Mesendoderm (in vitro differentiated cells): ENCODE results near the gene ENO1.

Experiments used
- DNase-seq: peaks from one replicate; pipeline ENCODE4 v3.0.0; 2013
- H2AK5ac ChIP-seq: 2 replicates; pipeline ENCODE4 v1.6.1; 2013; ENCODE audit warnings: low read length, inconsistent platforms
- H2BK120ac ChIP-seq: 2 replicates; pipeline ENCODE4 v1.6.1; 2013; ENCODE audit warnings: low read depth, mild to moderate bottlenecking, low read length, moderate library complexity, mixed read lengths
- H2BK15ac ChIP-seq: replicated peaks from 2 replicates; pipeline ENCODE4 v1.6.1; 2013; ENCODE audit warnings: low read depth, mild to moderate bottlenecking, moderate library complexity
- H2BK5ac ChIP-seq: 2 replicates; pipeline ENCODE4 v1.6.1; 2013; ENCODE audit warnings: low read length, inconsistent platforms
- H3K18ac ChIP-seq: 2 replicates; pipeline ENCODE4 v1.6.1; 2013; ENCODE audit warnings: mild to moderate bottlenecking, low read length, mixed read lengths
- H3K23ac ChIP-seq: one replicate; pipeline ENCODE4 v1.6.1; 2013; ENCODE audit warnings: low read length
- H3K27ac ChIP-seq: 2 replicates; pipeline ENCODE4 v1.5.1; 2013; ENCODE audit warnings: low read depth, mild to moderate bottlenecking, inconsistent platforms, low read length, moderate library complexity
- H3K27me3 ChIP-seq: 2 replicates; pipeline ENCODE4 v1.6.1; 2013; ENCODE audit warnings: low read length, control low read depth, mild to moderate bottlenecking, inconsistent platforms; ENCODE audit not compliant: insufficient read depth, poor library complexity
- H3K36me3 ChIP-seq: 2 replicates; pipeline ENCODE4 v1.6.1; 2013; ENCODE audit warnings: low read length, inconsistent platforms; ENCODE audit not compliant: control insufficient read depth, insufficient read depth
- H3K4ac ChIP-seq: one replicate; pipeline ENCODE4 v1.6.1; 2013; ENCODE audit warnings: low read depth, mild to moderate bottlenecking, low read length, moderate library complexity
- H3K4me1 ChIP-seq: 2 replicates; pipeline ENCODE4 v1.6.1; 2013; ENCODE audit warnings: low read depth, low read length, inconsistent platforms; ENCODE audit not compliant: control insufficient read depth
- H3K4me2 ChIP-seq: 2 replicates; pipeline ENCODE4 v1.6.1; 2013; ENCODE audit warnings: low read length
- H3K4me3 ChIP-seq: 2 replicates; pipeline ENCODE4 v1.5.1; 2013; ENCODE audit warnings: mild to moderate bottlenecking, low read length
- H3K56ac ChIP-seq: one replicate; pipeline ENCODE4 v1.6.1; 2013; ENCODE audit warnings: low read length
- H3K79me1 ChIP-seq: 2 replicates; pipeline ENCODE4 v1.6.1; 2013; ENCODE audit warnings: low read length, inconsistent platforms
- H3K79me2 ChIP-seq: 2 replicates; pipeline ENCODE4 v1.6.1; 2013; ENCODE audit warnings: mild to moderate bottlenecking, low read length; ENCODE audit not compliant: control insufficient read depth, insufficient read depth
- H3K9ac ChIP-seq: 2 replicates; pipeline ENCODE4 v1.6.1; 2013; ENCODE audit warnings: low read length, inconsistent platforms
- H4K5ac ChIP-seq: one replicate; pipeline ENCODE4 v1.6.1; 2013; ENCODE audit warnings: low read length
- H4K8ac ChIP-seq: one replicate; pipeline ENCODE4 v1.6.1; 2013; ENCODE audit warnings: low read depth, mild to moderate bottlenecking, control low read depth, low read length, moderate library complexity
- WGBS: extraction: QIAGEN DNeasy Blood & Tissue Kit; methylation state at CpG from one replicate; pipeline ENCODE4 v1.1.7; 2013; ENCODE audit warnings: low lambda C conversion rate, missing lambda C conversion rate; ENCODE audit not compliant: insufficient coverage; ENCODE audit errors: extremely low coverage; 5-methylcytosine and 5-hydroxymethylcytosine counted together

ENO1 gene

DNA sequence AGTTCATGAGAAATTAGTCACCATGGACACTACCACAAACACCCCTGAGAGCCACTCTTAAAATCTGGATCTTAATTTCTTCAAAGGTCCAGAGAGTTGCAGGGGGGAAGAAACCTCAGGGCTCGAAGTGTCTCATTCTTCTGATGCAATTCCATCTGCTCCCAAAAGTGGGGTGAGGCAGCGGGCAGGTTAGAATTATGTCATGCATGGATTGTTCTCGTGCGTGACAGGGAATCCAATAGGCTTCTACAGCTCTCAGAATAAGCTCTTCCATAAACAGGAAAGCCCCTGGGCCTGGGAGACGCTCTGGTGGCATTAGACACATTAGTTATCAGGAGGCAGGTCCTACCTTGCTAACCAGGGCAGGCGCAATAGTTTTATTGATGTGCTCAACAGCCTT, 8.4 kb downstream of the ENO1 start:
- H3K4me3 ChIP-seq = no peak overlapping the region
- no peak overlapping the region for H2BK120ac ChIP-seq
- H3K36me3 ChIP-seq = peaks cover 62% of the 10 kb centered on the region
- no peak overlapping the region for H3K4ac ChIP-seq
- H3K18ac ChIP-seq = no peak overlapping the region
- H4K5ac ChIP-seq = no peak overlapping the region
- no CpG with 5 or more reads among the region's 6 CpGs for WGBS
- peaks cover 55% of the 10 kb centered on the region for H3K79me2 ChIP-seq
- no peak overlapping the region for H3K4me2 ChIP-seq
- H3K79me1 ChIP-seq = peaks cover 40% of the 10 kb centered on the region
- no peaks in the 10 kb centered on the region for H3K27me3 ChIP-seq
- no peak overlapping the region for H2BK15ac ChIP-seq
- H3K23ac ChIP-seq = no peak overlapping the region
- no peak overlapping the region for H4K8ac ChIP-seq
- no peak overlapping the region for H3K56ac ChIP-seq
- no peak overlapping the region for H3K27ac ChIP-seq
- DNase-seq = no peak
- H3K4me1 ChIP-seq = peaks cover 14% of the 10 kb centered on the region
- H2AK5ac ChIP-seq = no peak overlapping the region
- H2BK5ac ChIP-seq = no peak overlapping the region
- H3K9ac ChIP-seq = no peak overlapping the region

DNA sequence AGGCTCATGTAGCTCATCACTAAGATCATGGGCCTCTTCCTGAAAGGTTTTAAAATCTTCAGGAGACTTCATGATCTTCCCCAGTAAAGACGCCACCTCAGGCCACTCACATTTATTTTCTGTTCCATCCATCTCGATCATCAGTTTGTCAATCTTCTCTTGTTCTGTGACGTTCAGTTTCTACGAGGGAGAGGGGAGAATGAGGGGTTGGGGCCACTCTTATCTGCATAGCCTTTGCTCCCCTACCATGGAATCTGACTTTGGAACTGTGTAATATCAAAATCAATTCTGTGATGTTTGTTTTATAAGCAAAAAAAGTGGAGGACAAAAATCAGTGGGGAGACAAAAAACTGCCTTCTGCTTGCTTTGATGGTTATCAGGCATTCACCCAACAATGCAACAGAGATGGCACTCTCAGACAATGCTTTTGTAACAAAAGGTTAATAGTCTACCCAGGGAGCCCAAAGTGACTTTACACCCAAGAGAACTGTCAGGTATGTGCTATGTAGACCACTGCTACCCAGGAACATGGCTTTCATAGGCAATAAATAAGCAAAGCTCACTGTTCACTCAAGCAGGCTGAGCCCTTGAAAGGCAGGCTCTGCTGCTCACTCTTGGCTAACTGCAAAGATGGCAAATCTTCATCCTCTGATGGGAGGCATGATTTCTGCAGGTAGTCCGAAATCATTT, 10.5 kb downstream of the ENO1 start:
- Histone ChIP-seq H3K18ac (no peak overlapping the region), H3K4ac (no peak overlapping the region), H3K4me1 (peaks cover 8% of the 10 kb centered on the region), H3K27ac (no peak overlapping the region), H3K4me3 (no peak overlapping the region), H3K23ac (no peak overlapping the region), H3K79me2 (peaks cover 37% of the 10 kb centered on the region), H3K56ac (no peak overlapping the region), H4K8ac (no peak overlapping the region), H2AK5ac (no peak overlapping the region), H4K5ac (no peak overlapping the region), H2BK15ac (no peak overlapping the region), H3K4me2 (no peak overlapping the region), H2BK5ac (no peak overlapping the region), H3K27me3 (no peaks in the 10 kb centered on the region), H3K79me1 (peaks cover 43% of the 10 kb centered on the region), H3K36me3 (peaks cover 75% of the 10 kb centered on the region), H3K9ac (no peak overlapping the region), H2BK120ac (no peak overlapping the region)
- DNase-seq = no peak
- WGBS = no CpG with 5 or more reads among the region's 5 CpGs

DNA sequence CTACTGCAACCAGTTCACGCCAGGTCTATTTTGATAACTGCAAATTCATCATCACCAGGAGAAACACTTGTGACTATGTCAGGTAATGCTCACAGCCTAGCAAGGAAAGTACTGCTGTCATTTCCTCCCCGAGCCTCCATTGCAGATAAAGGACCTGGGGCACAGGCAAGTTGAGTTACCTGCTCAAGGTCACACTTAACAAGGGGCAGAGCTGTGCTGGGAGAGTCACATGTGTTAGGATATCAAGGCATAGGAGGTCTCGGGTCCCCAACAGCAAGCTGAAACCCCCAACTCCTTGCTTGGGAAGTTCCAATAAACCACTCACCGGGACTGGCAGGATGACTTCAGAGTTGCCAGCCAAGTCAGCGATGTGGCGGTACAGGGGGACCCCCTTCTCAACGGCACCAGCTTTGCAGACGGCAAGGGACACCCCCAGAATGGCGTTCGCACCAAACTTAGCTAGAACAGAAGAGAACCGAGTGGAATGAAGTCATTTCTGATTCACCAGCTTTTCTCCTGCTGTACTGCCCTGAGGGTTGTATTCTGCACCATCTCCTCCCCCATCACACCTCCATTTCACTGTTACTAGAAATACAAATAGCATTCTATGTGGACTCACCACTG, 11.6 kb downstream of the ENO1 start:
- H3K18ac ChIP-seq = no peak overlapping the region
- no peak overlapping the region for H2BK15ac ChIP-seq
- no peak overlapping the region for H4K5ac ChIP-seq
- no peak overlapping the region for H2BK5ac ChIP-seq
- no peak overlapping the region for H3K4ac ChIP-seq
- H2BK120ac ChIP-seq = no peak overlapping the region
- no peak overlapping the region for H3K4me3 ChIP-seq
- H3K4me1 ChIP-seq = peaks cover under 1% of the 10 kb centered on the region
- no peaks in the 10 kb centered on the region for H3K27me3 ChIP-seq
- peaks cover 74% of the 10 kb centered on the region for H3K36me3 ChIP-seq
- H3K4me2 ChIP-seq = no peak overlapping the region
- no peak overlapping the region for H4K8ac ChIP-seq
- H3K79me1 ChIP-seq = peaks cover 39% of the 10 kb centered on the region
- peaks cover 26% of the 10 kb centered on the region for H3K79me2 ChIP-seq
- no peak overlapping the region for H3K27ac ChIP-seq
- H3K56ac ChIP-seq = no peak overlapping the region
- no peak for DNase-seq
- no CpG with 5 or more reads among the region's 11 CpGs for WGBS
- H2AK5ac ChIP-seq = no peak overlapping the region
- H3K23ac ChIP-seq = no peak overlapping the region
- H3K9ac ChIP-seq = no peak overlapping the region

DNA sequence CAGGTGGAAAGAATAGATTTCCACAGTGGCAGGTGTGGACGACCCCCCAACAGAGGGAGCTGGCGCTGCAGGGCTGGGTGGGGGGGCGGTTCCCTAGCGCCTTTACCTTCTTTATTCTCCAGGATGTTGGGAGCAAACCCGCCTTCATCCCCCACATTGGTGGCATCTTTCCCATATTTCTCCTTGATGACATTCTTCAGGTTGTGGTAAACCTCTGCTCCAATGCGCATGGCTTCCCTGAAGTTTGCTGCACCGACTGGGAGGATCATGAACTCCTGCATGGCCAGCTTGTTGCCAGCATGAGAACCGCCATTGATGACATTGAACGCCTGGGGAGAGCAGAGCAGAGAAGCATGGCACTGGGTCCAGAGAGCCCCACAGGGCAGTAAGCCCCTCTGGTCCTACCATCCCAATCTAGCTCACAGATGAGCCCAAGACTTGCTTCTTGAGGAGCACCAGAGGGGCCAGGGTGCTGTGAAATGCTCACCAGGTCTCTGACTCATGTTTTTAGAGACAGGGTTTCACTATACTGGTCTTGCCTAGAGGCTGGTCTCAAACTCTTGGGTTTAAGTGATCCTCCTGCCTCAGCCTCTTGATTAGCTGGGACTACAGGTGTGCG, 12.2 kb downstream of the ENO1 start:
- WGBS = no CpG with 5 or more reads among the region's 10 CpGs

DNA sequence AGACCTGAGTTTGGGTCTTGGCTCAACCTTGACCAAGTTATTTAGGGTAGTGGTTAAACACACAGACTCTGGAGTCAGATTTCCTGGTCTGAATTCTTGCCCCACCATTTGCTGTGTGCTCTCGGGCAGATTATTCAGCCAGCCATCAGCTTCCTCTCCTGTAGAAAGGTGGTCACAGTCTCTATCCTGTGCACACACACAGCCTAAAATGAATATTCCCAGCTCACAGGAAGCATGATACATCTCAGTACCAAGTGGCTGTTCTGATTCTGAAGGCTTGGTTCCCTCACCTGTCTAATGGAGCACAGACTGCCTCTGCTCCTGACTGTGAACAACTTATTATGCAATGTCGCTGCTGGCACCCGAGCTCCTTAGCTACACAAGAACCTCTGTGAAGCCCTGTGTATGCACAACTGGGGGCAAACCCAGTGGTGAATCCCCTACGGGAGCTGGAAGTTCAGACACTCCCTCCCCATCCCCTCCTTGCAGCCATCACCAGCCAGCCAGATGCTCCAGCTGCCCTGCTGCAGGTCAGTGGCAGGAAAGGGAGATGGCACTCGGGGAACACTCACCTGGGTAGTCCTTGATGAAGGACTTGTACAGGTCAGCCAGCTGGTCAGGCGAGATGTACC, 13.7 kb downstream of the ENO1 start:
- WGBS = no CpG with 5 or more reads among the region's 6 CpGs
- Histone ChIP-seq H3K27ac (no peak overlapping the region), H3K36me3 (peaks cover 70% of the 10 kb centered on the region)

More for the DNA sequence above, 12.2 kb downstream of the ENO1 start:
- Histone ChIP-seq H3K4me1 (no peaks in the 10 kb centered on the region), H2BK5ac (no peak overlapping the region), H3K4me3 (no peak overlapping the region), H4K5ac (no peak overlapping the region), H3K36me3 (peaks cover 71% of the 10 kb centered on the region), H3K79me2 (peaks cover 20% of the 10 kb centered on the region), H2BK120ac (no peak overlapping the region), H3K4ac (no peak overlapping the region), H3K23ac (no peak overlapping the region), H3K4me2 (no peak overlapping the region), H3K27ac (no peak overlapping the region), H3K56ac (no peak overlapping the region), H3K18ac (no peak overlapping the region), H4K8ac (no peak overlapping the region), H3K79me1 (peaks cover 36% of the 10 kb centered on the region), H2AK5ac (no peak overlapping the region), H3K9ac (no peak overlapping the region), H3K27me3 (no peaks in the 10 kb centered on the region), H2BK15ac (no peak overlapping the region)
- no peak for DNase-seq

More for the DNA sequence above, 13.7 kb downstream of the ENO1 start:
- H3K79me2 ChIP-seq = peaks cover 7% of the 10 kb centered on the region
- H4K5ac ChIP-seq = no peak overlapping the region
- no peak overlapping the region for H4K8ac ChIP-seq
- H3K56ac ChIP-seq = no peak overlapping the region
- H2BK5ac ChIP-seq = no peak overlapping the region
- no peak overlapping the region for H2BK120ac ChIP-seq
- peaks cover 23% of the 10 kb centered on the region for H3K79me1 ChIP-seq
- DNase-seq = no peak
- no peaks in the 10 kb centered on the region for H3K27me3 ChIP-seq
- no peak overlapping the region for H3K18ac ChIP-seq
- no peak overlapping the region for H3K4ac ChIP-seq
- no peak overlapping the region for H3K9ac ChIP-seq
- no peak overlapping the region for H2AK5ac ChIP-seq
- H2BK15ac ChIP-seq = no peak overlapping the region
- no peak overlapping the region for H3K4me2 ChIP-seq
- no peaks in the 10 kb centered on the region for H3K4me1 ChIP-seq
- no peak overlapping the region for H3K23ac ChIP-seq
- H3K4me3 ChIP-seq = no peak overlapping the region
